GM23338 (cell line): Measurements from ENCODE around the gene RHBDD1. TPM values are rescaled to one million over a fixed set of nuclear protein-coding genes. Genes with fewer than 3 reads are reported as not detected.
A peak's percentile ranks its signal among the peaks of the same experiment; 100 is the strongest.

ENCODE experiments used
- ATAC-seq: fragments of 200-7000 bp; cut with Tn5 transposase; 3 replicates; pipeline ENCODE4 v1.9.1; 2020
- DNase-seq: peaks from one replicate; pipeline ENCODE4 v3.0.0-alpha.2; 2015; ENCODE audit warnings: low spot score
- H2AFZ ChIP-seq: fragments of 200-600 bp; sonication (generic); 2 replicates; pipeline ENCODE4 v1.8.0; 2016; ENCODE audit warnings: antibody characterized with exemption, mild to moderate bottlenecking, moderate library complexity
- H3F3A ChIP-seq: fragments of 200-600 bp; sonication (generic); replicated peaks from 2 replicates; pipeline ENCODE4 v1.8.0; 2017; ENCODE audit warnings: antibody characterized with exemption, mixed run types, low read depth
- H3K27ac ChIP-seq: fragments of 200-600 bp; sonication (generic); 2 replicates; pipeline ENCODE4 v1.6.1; 2016; ENCODE audit warnings: low read depth
- H3K27me3 ChIP-seq: fragments of 200-600 bp; sonication (generic); 2 replicates; pipeline ENCODE4 v1.8.0; 2016; ENCODE audit warnings: mild to moderate bottlenecking, mixed run types, moderate library complexity; ENCODE audit not compliant: insufficient read depth
- H3K36me3 ChIP-seq: fragments of 200-600 bp; sonication (generic); 2 replicates; pipeline ENCODE4 v1.8.0; 2016; ENCODE audit warnings: mild to moderate bottlenecking; ENCODE audit not compliant: insufficient read depth
- H3K4me1 ChIP-seq: fragments of 200-600 bp; sonication (generic); 2 replicates; pipeline ENCODE4 v1.8.0; 2016; ENCODE audit warnings: mild to moderate bottlenecking, moderate library complexity; ENCODE audit not compliant: insufficient read depth
- H3K4me2 ChIP-seq: fragments of 200-600 bp; sonication (generic); 2 replicates; pipeline ENCODE4 v1.7.1; 2017; ENCODE audit warnings: mixed run types
- H3K4me3 ChIP-seq: fragments of 200-600 bp; sonication (generic); 2 replicates; pipeline ENCODE4 v1.6.1; 2016; ENCODE audit warnings: mixed run types
- H3K79me2 ChIP-seq: fragments of 200-600 bp; sonication (generic); replicated peaks from 2 replicates; pipeline ENCODE4 v1.8.0; 2017; ENCODE audit warnings: mild to moderate bottlenecking; ENCODE audit not compliant: insufficient read depth
- H3K9me2 ChIP-seq: fragments of 200-600 bp; sonication (generic); 2 replicates; pipeline ENCODE4 v1.8.0; 2017; ENCODE audit not compliant: insufficient read depth
- H4K20me1 ChIP-seq: fragments of 200-600 bp; sonication (generic); replicated peaks from 2 replicates; pipeline ENCODE4 v1.8.0; 2017; ENCODE audit warnings: mild to moderate bottlenecking; ENCODE audit not compliant: insufficient read depth
- H3K27ac Mint-ChIP-seq: 2 replicates; pipeline ENCODE4 v1.8.0; 2020; ENCODE audit warnings: inconsistent platforms, mild to moderate bottlenecking, moderate library complexity, mixed read lengths
- H3K27me3 Mint-ChIP-seq: 3 replicates; pipeline ENCODE4 v1.8.0; 2022; ENCODE audit warnings: low read depth, mild to moderate bottlenecking, moderate library complexity, mixed read lengths, inconsistent platforms; ENCODE audit not compliant: insufficient read depth, poor library complexity
- H3K36me3 Mint-ChIP-seq: 3 replicates; pipeline ENCODE4 v1.8.0; 2021; ENCODE audit warnings: low read depth, mild to moderate bottlenecking, inconsistent platforms, moderate library complexity, mixed read lengths
- H3K4me1 Mint-ChIP-seq: 3 replicates; pipeline ENCODE4 v1.8.0; 2020; ENCODE audit warnings: mild to moderate bottlenecking, inconsistent platforms, mixed read lengths
- H3K4me3 Mint-ChIP-seq: 3 replicates; pipeline ENCODE4 v1.8.0; 2021; ENCODE audit warnings: moderate library complexity, mild to moderate bottlenecking, inconsistent platforms, mixed read lengths
- H3K9me3 Mint-ChIP-seq: 3 replicates; pipeline ENCODE4 v1.8.0; 2020; ENCODE audit warnings: moderate library complexity, mild to moderate bottlenecking, inconsistent platforms, mixed read lengths
- CREB1 ChIP-seq: fragments of 250-450 bp; sonication (Bioruptor Pico); IDR thresholded peaks from 2 replicates; pipeline ENCODE4 v1.5.0; 2020; ENCODE audit warnings: low read depth, mild to moderate bottlenecking, moderate library complexity
- EZH2phosphoT487 ChIP-seq: fragments of 200-600 bp; sonication (generic); IDR thresholded peaks from one replicate; pipeline ENCODE4 v1.8.1; 2018; ENCODE audit warnings: antibody characterized with exemption; ENCODE audit not compliant: unreplicated experiment
- JUNB ChIP-seq: IDR thresholded peaks from one replicate; pipeline ENCODE4 v1.6.1; 2016; ENCODE audit warnings: antibody characterized with exemption; ENCODE audit not compliant: unreplicated experiment
- POLR2AphosphoS5 ChIP-seq: IDR thresholded peaks from 2 replicates; pipeline ENCODE4 v1.6.1; 2016; ENCODE audit warnings: antibody characterized with exemption, low read depth
- ZNF114 ChIP-seq: fragments of 250-450 bp; sonication (Bioruptor Pico); IDR thresholded peaks from 2 replicates; pipeline ENCODE4 v1.5.0; 2020; ENCODE audit warnings: mild to moderate bottlenecking, moderate library complexity
- ZNF331 ChIP-seq: fragments of 250-450 bp; sonication (Bioruptor Pico); IDR thresholded peaks from 2 replicates; pipeline ENCODE4 v1.5.0; 2020; ENCODE audit warnings: low read depth, mild to moderate bottlenecking, moderate library complexity
- long read RNA-seq: library from polyadenylated mRNA; unstranded; transcript quantifications from one replicate; pipeline ENCODE4 v2.0.0, GENCODE V29; 2020; ENCODE audit not compliant: unreplicated experiment
- polyA plus RNA-seq: library from polyadenylated mRNA; unstranded; fragments of >200 nt; fragmentation: Nextera tagmentation; extraction: Ambion mirVana; gene quantifications from 2 replicates; pipeline ENCODE4 v1.2.1, GENCODE V29; 2016
- total RNA-seq: library from RNA; depleted of rRNA; stranded (reverse); fragments of >200 nt; shearing (Covaris generic); gene quantifications from 2 replicates; pipeline ENCODE4 v1.2.3, GENCODE V29; 2014; rRNA removed
- TF ChIP-seq, protein P1 (sequence below): fragments of 250-450 bp; sonication (Bioruptor Pico); IDR thresholded peaks from 2 replicates; pipeline ENCODE4 v1.5.0; 2020; ENCODE audit warnings: mild to moderate bottlenecking, moderate library complexity
- TF ChIP-seq, protein P2 (sequence below): IDR thresholded peaks from 2 replicates; pipeline ENCODE4 v1.6.1; 2016; ENCODE audit warnings: antibody characterized with exemption
- TF ChIP-seq, protein P3 (sequence below): IDR thresholded peaks from one replicate; pipeline ENCODE4 v1.6.1; 2018; ENCODE audit warnings: antibody characterized with exemption; ENCODE audit not compliant: unreplicated experiment
- TF ChIP-seq, protein P4 (sequence below), 2 experiments: fragments of 200-600 bp in 1 of 2; sonication (generic) in 1 of 2; conservative IDR thresholded peaks; 2 replicates each; pipeline versions ENCODE4 v1.5.1 to v1.6.1; 2016 to 2017; ENCODE audit warnings: antibody characterized with exemption in 2 of 2, low read depth in 2 of 2, mild to moderate bottlenecking in 2 of 2, moderate library complexity in 1 of 2

RHBDD1 gene, protein sequence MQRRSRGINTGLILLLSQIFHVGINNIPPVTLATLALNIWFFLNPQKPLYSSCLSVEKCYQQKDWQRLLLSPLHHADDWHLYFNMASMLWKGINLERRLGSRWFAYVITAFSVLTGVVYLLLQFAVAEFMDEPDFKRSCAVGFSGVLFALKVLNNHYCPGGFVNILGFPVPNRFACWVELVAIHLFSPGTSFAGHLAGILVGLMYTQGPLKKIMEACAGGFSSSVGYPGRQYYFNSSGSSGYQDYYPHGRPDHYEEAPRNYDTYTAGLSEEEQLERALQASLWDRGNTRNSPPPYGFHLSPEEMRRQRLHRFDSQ
- total RNA-seq (13.0 and 16.4 TPM in 2 replicates), polyA plus RNA-seq (6.3 and 7.3 TPM in 2 replicates)
- long read RNA-seq, full-length matches to known transcripts, result 5 of 9 reads
- long read RNA-seq, partial matches to known transcripts, result 1 of 9 reads
- long read RNA-seq, other reads (novel, unspliced or antisense), result 3 of 9 reads

DNA sequence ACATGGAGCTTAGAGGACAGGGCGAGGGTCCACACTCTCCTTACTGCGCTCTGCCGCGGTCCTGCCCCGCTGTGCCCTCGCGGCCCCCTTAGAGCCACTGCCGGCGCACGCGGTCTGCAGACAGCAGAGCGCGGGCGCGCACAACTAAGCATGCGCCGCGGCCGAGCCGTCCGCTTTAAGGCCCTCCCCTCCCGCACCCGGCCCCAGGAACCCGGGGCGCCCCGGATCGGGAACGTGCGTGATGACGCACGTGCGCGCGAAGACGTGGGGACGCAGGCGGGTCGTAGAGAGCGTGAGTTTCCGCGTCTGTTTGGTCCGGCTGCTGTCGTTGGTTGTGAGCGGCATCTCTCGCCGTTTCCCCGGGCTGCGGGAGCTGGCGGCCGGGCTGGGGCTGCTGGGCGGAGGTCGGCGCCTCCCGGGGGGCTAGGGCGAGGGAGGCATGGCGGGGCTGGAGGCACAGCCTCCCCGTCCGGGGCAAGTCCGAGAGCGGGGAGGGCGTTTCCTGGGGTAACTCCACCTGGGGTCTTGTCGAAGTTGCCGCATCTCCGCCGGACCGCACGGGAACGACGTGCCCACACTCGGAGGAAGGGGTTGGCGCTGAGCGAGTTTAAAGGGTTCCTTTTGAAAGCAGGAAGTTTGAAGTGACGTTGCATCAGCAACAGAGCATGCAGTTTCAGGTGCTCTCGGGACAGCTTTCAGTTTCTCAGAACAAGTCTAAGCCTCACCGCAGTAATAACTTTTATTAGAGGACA, at the start of gene RHBDD1:
RHBDD1 (plus strand) TSS at position 259 of the 752 bp plus-strand sequence. CDS start 28,640 bp downstream, outside the sequence.
- Mint-ChIP-seq H3K9me3 (no peaks in the 10 kb centered on the region; the same call in 2 of the 3 replicates), H3K27ac (peak within 1 kb of the TSS; percentile 98), H3K4me1 (peaks cover 15% of the 10 kb centered on the region), H3K36me3 (peaks cover 10% of the 10 kb centered on the region; the same call in 2 of the 3 replicates), H3K4me3 (peak within 1 kb of the TSS; percentile 89), H3K27me3 (peaks cover 5% of the 10 kb centered on the region)
- Histone ChIP-seq H3K79me2 (peaks cover 16% of the 10 kb centered on the region; the same call in 1 of the 2 replicates), H3K27me3 (peaks cover 9% of the 10 kb centered on the region; the same call in 1 of the 2 replicates), H3K9me2 (no peaks in the 10 kb centered on the region), H3K4me2 (peak within 1 kb of the TSS; percentile 76), H3K36me3 (no peaks in the 10 kb centered on the region), H3K4me3 (peak within 1 kb of the TSS; percentile 53), H2AFZ (peak within 1 kb of the TSS; percentile 87), H3F3A (peaks cover 10% of the 10 kb centered on the region; the same call in 1 of the 2 replicates), H3K27ac (peak within 1 kb of the TSS; percentile 95), H3K4me1 (peaks cover 16% of the 10 kb centered on the region), H4K20me1 (no peaks in the 10 kb centered on the region; the same call in 1 of the 2 replicates)
- ATAC-seq (peak; percentile 94), DNase-seq (peak; percentile 96)
- TF ChIP-seq CREB1 (CRISPR knock-in tag) (peak; percentile 89), ZNF114 (CRISPR knock-in tag) (no peak), EZH2phosphoT487 (no peak), POLR2AphosphoS5 (peak; percentile 71), ZNF331 (no peak), JUNB (no peak)
- TF ChIP-seq, protein P1, sequence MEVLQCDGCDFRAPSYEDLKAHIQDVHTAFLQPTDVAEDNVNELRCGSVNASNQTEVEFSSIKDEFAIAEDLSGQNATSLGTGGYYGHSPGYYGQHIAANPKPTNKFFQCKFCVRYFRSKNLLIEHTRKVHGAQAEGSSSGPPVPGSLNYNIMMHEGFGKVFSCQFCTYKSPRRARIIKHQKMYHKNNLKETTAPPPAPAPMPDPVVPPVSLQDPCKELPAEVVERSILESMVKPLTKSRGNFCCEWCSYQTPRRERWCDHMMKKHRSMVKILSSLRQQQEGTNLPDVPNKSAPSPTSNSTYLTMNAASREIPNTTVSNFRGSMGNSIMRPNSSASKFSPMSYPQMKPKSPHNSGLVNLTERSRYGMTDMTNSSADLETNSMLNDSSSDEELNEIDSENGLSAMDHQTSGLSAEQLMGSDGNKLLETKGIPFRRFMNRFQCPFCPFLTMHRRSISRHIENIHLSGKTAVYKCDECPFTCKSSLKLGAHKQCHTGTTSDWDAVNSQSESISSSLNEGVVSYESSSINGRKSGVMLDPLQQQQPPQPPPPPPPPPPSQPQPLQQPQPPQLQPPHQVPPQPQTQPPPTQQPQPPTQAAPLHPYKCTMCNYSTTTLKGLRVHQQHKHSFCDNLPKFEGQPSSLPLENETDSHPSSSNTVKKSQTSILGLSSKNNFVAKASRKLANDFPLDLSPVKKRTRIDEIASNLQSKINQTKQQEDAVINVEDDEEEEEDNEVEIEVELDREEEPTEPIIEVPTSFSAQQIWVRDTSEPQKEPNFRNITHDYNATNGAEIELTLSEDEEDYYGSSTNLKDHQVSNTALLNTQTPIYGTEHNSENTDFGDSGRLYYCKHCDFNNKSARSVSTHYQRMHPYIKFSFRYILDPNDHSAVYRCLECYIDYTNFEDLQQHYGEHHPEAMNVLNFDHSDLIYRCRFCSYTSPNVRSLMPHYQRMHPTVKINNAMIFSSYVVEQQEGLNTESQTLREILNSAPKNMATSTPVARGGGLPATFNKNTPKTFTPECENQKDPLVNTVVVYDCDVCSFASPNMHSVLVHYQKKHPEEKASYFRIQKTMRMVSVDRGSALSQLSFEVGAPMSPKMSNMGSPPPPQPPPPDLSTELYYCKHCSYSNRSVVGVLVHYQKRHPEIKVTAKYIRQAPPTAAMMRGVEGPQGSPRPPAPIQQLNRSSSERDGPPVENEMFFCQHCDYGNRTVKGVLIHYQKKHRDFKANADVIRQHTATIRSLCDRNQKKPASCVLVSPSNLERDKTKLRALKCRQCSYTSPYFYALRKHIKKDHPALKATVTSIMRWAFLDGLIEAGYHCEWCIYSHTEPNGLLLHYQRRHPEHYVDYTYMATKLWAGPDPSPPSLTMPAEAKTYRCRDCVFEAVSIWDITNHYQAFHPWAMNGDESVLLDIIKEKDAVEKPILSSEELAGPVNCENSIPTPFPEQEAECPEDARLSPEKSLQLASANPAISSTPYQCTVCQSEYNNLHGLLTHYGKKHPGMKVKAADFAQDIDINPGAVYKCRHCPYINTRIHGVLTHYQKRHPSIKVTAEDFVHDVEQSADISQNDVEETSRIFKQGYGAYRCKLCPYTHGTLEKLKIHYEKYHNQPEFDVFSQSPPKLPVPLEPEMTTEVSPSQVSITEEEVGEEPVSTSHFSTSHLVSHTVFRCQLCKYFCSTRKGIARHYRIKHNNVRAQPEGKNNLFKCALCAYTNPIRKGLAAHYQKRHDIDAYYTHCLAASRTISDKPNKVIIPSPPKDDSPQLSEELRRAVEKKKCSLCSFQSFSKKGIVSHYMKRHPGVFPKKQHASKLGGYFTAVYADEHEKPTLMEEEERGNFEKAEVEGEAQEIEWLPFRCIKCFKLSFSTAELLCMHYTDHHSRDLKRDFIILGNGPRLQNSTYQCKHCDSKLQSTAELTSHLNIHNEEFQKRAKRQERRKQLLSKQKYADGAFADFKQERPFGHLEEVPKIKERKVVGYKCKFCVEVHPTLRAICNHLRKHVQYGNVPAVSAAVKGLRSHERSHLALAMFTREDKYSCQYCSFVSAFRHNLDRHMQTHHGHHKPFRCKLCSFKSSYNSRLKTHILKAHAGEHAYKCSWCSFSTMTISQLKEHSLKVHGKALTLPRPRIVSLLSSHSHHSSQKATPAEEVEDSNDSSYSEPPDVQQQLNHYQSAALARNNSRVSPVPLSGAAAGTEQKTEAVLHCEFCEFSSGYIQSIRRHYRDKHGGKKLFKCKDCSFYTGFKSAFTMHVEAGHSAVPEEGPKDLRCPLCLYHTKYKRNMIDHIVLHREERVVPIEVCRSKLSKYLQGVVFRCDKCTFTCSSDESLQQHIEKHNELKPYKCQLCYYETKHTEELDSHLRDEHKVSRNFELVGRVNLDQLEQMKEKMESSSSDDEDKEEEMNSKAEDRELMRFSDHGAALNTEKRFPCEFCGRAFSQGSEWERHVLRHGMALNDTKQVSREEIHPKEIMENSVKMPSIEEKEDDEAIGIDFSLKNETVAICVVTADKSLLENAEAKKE, result no peak
- TF ChIP-seq, protein P2, sequence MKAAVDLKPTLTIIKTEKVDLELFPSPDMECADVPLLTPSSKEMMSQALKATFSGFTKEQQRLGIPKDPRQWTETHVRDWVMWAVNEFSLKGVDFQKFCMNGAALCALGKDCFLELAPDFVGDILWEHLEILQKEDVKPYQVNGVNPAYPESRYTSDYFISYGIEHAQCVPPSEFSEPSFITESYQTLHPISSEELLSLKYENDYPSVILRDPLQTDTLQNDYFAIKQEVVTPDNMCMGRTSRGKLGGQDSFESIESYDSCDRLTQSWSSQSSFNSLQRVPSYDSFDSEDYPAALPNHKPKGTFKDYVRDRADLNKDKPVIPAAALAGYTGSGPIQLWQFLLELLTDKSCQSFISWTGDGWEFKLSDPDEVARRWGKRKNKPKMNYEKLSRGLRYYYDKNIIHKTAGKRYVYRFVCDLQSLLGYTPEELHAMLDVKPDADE, result peak; percentile 9; the same call in 1 of the 2 replicates
- TF ChIP-seq, protein P3, sequence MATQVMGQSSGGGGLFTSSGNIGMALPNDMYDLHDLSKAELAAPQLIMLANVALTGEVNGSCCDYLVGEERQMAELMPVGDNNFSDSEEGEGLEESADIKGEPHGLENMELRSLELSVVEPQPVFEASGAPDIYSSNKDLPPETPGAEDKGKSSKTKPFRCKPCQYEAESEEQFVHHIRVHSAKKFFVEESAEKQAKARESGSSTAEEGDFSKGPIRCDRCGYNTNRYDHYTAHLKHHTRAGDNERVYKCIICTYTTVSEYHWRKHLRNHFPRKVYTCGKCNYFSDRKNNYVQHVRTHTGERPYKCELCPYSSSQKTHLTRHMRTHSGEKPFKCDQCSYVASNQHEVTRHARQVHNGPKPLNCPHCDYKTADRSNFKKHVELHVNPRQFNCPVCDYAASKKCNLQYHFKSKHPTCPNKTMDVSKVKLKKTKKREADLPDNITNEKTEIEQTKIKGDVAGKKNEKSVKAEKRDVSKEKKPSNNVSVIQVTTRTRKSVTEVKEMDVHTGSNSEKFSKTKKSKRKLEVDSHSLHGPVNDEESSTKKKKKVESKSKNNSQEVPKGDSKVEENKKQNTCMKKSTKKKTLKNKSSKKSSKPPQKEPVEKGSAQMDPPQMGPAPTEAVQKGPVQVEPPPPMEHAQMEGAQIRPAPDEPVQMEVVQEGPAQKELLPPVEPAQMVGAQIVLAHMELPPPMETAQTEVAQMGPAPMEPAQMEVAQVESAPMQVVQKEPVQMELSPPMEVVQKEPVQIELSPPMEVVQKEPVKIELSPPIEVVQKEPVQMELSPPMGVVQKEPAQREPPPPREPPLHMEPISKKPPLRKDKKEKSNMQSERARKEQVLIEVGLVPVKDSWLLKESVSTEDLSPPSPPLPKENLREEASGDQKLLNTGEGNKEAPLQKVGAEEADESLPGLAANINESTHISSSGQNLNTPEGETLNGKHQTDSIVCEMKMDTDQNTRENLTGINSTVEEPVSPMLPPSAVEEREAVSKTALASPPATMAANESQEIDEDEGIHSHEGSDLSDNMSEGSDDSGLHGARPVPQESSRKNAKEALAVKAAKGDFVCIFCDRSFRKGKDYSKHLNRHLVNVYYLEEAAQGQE, result no peak
- TF ChIP-seq, protein P4, sequence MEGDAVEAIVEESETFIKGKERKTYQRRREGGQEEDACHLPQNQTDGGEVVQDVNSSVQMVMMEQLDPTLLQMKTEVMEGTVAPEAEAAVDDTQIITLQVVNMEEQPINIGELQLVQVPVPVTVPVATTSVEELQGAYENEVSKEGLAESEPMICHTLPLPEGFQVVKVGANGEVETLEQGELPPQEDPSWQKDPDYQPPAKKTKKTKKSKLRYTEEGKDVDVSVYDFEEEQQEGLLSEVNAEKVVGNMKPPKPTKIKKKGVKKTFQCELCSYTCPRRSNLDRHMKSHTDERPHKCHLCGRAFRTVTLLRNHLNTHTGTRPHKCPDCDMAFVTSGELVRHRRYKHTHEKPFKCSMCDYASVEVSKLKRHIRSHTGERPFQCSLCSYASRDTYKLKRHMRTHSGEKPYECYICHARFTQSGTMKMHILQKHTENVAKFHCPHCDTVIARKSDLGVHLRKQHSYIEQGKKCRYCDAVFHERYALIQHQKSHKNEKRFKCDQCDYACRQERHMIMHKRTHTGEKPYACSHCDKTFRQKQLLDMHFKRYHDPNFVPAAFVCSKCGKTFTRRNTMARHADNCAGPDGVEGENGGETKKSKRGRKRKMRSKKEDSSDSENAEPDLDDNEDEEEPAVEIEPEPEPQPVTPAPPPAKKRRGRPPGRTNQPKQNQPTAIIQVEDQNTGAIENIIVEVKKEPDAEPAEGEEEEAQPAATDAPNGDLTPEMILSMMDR (conservative IDR thresholded peaks at IDR 0.05; ENCODE audit: low read depth in 2 of 2), result no peak
